SK-N-SH (cell line): ENCODE results near the gene TM9SF4.

Experiments used
- CTCF ChIP-seq: fragments of 200-600 bp; sonication (generic); IDR thresholded peaks from 2 replicates; pipeline ENCODE4 v1.6.1; 2017; ENCODE audit warnings: antibody characterized with exemption, mild to moderate bottlenecking, moderate library complexity
- MAX ChIP-seq: IDR thresholded peaks from 2 replicates; pipeline ENCODE4 v1.4.0; 2012; ENCODE audit warnings: low read depth
- PBX3 ChIP-seq: IDR thresholded peaks from 2 replicates; pipeline ENCODE4; 2012
- REST ChIP-seq: IDR thresholded peaks from 2 replicates; pipeline ENCODE4 v1.6.1; 2012; ENCODE audit warnings: mild to moderate bottlenecking, low read depth, low read length, moderate library complexity
- RXRA ChIP-seq: IDR thresholded peaks from 2 replicates; pipeline ENCODE4 v1.4.0; 2012; ENCODE audit warnings: low read depth, mild to moderate bottlenecking, borderline replicate concordance
- SMC3 ChIP-seq: IDR thresholded peaks from 2 replicates; pipeline ENCODE4 v1.6.1; 2012; ENCODE audit warnings: low read depth, low read length, improper control_type of control experiment
- TAF1 ChIP-seq: IDR thresholded peaks from 2 replicates; pipeline ENCODE4 v1.6.1; 2012; ENCODE audit warnings: low read depth, mild to moderate bottlenecking, low read length, moderate library complexity, borderline replicate concordance
- TCF12 ChIP-seq: IDR thresholded peaks from 2 replicates; pipeline ENCODE4 v1.4.0; 2012
- USF2 ChIP-seq: fragments of 150-350 bp; IDR thresholded peaks from 2 replicates; pipeline ENCODE4 v1.6.1; 2017; ENCODE audit warnings: antibody characterized with exemption, low read length, low read depth, borderline replicate concordance
- YY1 ChIP-seq: IDR thresholded peaks from 2 replicates; pipeline ENCODE4 v1.4.0; 2012; ENCODE audit warnings: low read depth, mild to moderate bottlenecking

- no peak for TF ChIP-seq RXRA
- TF ChIP-seq TAF1, result no peak
- no peak for TF ChIP-seq TCF12
- no peak for TF ChIP-seq MAX
- TF ChIP-seq CTCF, result no peak
- TF ChIP-seq USF2, result no peak
- no peak for TF ChIP-seq SMC3
- TF ChIP-seq YY1, result no peak
- TF ChIP-seq PBX3, result no peak
- TF ChIP-seq REST, result no peak
Measured at GRCh38 chr20:32113591-32114260, 4.2 kb downstream of the TM9SF4 start.
